Pancreas (tissue), 10 donors: ENCODE measurements around the gene TSHR. TPM values are rescaled to one million over a fixed set of nuclear protein-coding genes. Genes with fewer than 3 reads are reported as not detected.

ENCODE experiments used
- ATAC-seq, 4 donors: fragments of 200-7000 bp; cut with Tn5 transposase; one replicate each; pipeline versions ENCODE4 v1.8.0 to v1.9.1; 2020; ENCODE audit warnings: mild to moderate bottlenecking in 4 of 4, moderate library complexity in 4 of 4
- DNase-seq, 6 donors: peaks; one replicate each; pipeline ENCODE4 v3.0.0-alpha.2; 2020
- FAIRE-seq: peaks from 2 replicates; lab custom pipeline; 2012; peaks lifted over from hg19 to GRCh38; lab: Jason Lieb, UNC
- H3K27ac ChIP-seq, 4 donors: fragments of 200-600 bp; sonication (generic); 1 replicate in 3 of 4; 2 replicates in 1 of 4; pipeline versions ENCODE4 v1.5.0 to v1.8.0; 2020
- H3K27me3 ChIP-seq, 4 donors: fragments of 200-600 bp; one replicate each; pipeline ENCODE4 v1.8.0; 2021
- H3K36me3 ChIP-seq, 3 donors: fragments of 200-600 bp; sonication (generic) in 1 of 3; one replicate each; pipeline versions ENCODE4 v1.5.0 to v1.8.0; 2020 to 2021
- H3K4me1 ChIP-seq, 3 donors: fragments of 200-600 bp; one replicate each; pipeline ENCODE4 v1.8.0; 2021
- H3K4me3 ChIP-seq, 4 donors: fragments of 200-600 bp; sonication (generic) in 2 of 4; one replicate each; pipeline versions ENCODE4 v1.5.0 to v1.8.0; 2020 to 2021
- H3K9me3 ChIP-seq, 4 donors: fragments of 200-600 bp; one replicate each; pipeline ENCODE4 v1.8.0; 2021
- WGBS, 2 donors: extraction: QIAGEN DNeasy Blood & Tissue Kit; methylation state at CpG; one replicate each; pipeline ENCODE4 v1.1.7; 2013; 5-methylcytosine and 5-hydroxymethylcytosine counted together
- intact Hi-C, 3 donors: fragments of 100-400 bp; cut with DNase I; formaldehyde crosslinking; loops; one replicate each; pipeline versions ENCODE4 v1.11.1 to v1.14.2; 2022
- polyA plus RNA-seq, 2 donors: library from polyadenylated mRNA; stranded (reverse); fragments of 200-250 nt; gene quantifications; one replicate each; pipeline ENCODE4 v1.2.3, GENCODE V29; 2013
- total RNA-seq, 6 donors: library from RNA; stranded (reverse); fragmentation: NEBNext Ultra II Directional in 4 of 6; extraction: Animal tissue kit (Norgen Biotek cat#: 25700) in 4 of 6; gene quantifications; one replicate each; pipeline versions ENCODE4 v1.2.1 to v1.2.4, GENCODE V29; 2021 to 2023
- TF ChIP-seq, protein P1 (sequence below), 4 donors: fragments of 200-600 bp; sonication (generic) in 3 of 4; IDR thresholded peaks; one replicate each; pipeline versions ENCODE4 v1.5.0 to v1.8.0; 2021; ENCODE audit warnings: antibody characterized with exemption in 4 of 4
- donor health status: healthy with polysubstance abuse.
- donor health status: DM: no; HTN: no; CAD: no; lungs with moderate emphysema.
- donor health status: DM: no; HTN: no; CAD: no.
- donor health status: control.
- donor health status: control.
- donor health status: Bipolar disorder and iron deficiency.
- donor health status: DM: yes; HTN: yes; CAD: no.
- donor health status: DM: no; HTN: no; CAD: no.
- donor health status: DM: no; HTN: no; CAD: no.
- donor health status: DM: yes; HTN: yes; CAD: no.

The TSHR gene
- total and polyA plus RNA-seq, 8 donors: 0.22 to 0.41 (median 0.29) TPM; not detected in 4

DNA sequence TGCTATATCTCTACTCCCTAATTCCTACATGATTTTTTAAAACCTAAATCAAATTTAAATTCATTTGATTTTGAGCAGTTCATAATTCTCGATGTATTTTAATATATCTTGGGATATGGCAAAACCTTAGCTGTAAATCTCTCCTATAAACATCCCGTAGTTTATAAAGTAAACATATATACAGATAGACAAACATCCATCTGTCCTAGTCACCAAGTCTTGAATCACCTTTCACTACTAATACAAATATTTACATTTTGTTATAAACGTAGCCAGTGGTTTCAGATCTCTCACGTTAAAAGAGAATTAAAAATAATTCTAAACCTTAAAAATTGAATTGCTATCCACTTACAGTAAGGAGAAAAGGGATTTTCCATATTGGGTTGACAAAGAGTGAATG lies 107.0 kb downstream of the TSHR start:
- Histone ChIP-seq H3K27me3 (no peaks in the 10 kb centered on the region), H3K4me3 (no peak overlapping the region), H3K4me1 (no peaks in the 10 kb centered on the region), H3K27ac (no peak overlapping the region), H3K36me3 (no peaks in the 10 kb centered on the region), H3K9me3 (no peaks in the 10 kb centered on the region)
- no peak for FAIRE-seq
- TF ChIP-seq, protein P1, sequence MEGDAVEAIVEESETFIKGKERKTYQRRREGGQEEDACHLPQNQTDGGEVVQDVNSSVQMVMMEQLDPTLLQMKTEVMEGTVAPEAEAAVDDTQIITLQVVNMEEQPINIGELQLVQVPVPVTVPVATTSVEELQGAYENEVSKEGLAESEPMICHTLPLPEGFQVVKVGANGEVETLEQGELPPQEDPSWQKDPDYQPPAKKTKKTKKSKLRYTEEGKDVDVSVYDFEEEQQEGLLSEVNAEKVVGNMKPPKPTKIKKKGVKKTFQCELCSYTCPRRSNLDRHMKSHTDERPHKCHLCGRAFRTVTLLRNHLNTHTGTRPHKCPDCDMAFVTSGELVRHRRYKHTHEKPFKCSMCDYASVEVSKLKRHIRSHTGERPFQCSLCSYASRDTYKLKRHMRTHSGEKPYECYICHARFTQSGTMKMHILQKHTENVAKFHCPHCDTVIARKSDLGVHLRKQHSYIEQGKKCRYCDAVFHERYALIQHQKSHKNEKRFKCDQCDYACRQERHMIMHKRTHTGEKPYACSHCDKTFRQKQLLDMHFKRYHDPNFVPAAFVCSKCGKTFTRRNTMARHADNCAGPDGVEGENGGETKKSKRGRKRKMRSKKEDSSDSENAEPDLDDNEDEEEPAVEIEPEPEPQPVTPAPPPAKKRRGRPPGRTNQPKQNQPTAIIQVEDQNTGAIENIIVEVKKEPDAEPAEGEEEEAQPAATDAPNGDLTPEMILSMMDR (IDR thresholded peaks at IDR 0.05): no peak
- 25 to 26% methylated on average over 4 of the region's 4 CpGs for WGBS, 2 donors
- no peak for DNase-seq
- ATAC-seq: no peak
- intact Hi-C loops: no loop called here

DNA sequence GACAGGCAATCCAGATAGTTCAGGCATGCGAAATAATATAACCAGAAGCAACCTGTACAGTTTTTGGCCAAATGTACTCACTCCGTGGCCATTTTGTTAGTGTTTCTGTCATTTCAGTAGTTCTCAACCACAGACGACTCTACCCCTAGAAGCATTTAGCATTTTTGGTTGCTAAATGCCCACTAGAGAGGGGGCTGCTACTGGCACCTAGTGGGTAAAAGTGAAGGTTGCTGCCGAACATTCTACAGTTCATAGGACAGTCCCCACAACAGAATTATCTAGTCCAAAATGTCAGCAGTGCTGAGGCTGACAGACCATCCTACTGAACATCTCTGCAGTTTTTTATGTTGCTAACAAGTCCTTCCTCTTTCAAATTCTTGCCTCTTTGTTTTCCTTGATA lies 107.4 kb downstream of the TSHR start:
- FAIRE-seq (no peak), ATAC-seq (peak in 2 of 4 donors; percentile 44 to 53), DNase-seq (no peak)
- no peak overlapping the region for H3K4me3 ChIP-seq
- H3K4me1 ChIP-seq: no peaks in the 10 kb centered on the region
- H3K27me3 ChIP-seq: no peaks in the 10 kb centered on the region
- no peaks in the 10 kb centered on the region for H3K36me3 ChIP-seq
- 10 to 17% methylated on average over 4 of the region's 4 CpGs for WGBS, 2 donors
- H3K27ac ChIP-seq: no peak overlapping the region
- H3K9me3 ChIP-seq: no peaks in the 10 kb centered on the region
- TF ChIP-seq, protein P1 (IDR thresholded peaks at IDR 0.05): no peak
- intact Hi-C loops: no loop called here

DNA sequence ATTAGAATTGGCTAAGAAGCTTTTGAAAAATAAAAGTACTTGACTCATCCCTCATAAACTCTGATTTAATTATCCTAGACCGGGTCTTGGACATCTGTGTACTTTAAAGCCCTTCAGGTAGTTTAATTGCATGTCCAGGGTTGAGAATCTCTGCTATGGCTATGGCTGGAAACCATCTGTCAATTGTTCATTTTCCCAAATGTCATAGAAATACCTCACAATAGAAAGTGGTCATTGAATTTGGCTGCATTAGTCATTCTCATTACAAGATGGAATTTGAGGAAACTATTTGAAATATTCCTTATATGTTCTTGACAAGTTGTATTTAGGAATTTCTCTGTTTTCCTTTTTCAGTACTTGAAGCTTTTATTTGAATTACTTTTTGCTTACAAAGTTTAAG lies 111.3 kb downstream of the TSHR start:
- H3K4me1 ChIP-seq: no peaks in the 10 kb centered on the region
- intact Hi-C loops: no loop called here
- H3K27me3 ChIP-seq: no peaks in the 10 kb centered on the region
- WGBS, 2 donors: 35 to 57% methylated on average over 1 of the region's 1 CpG
- DNase-seq (no peak), ATAC-seq (no peak), FAIRE-seq (no peak)
- no peaks in the 10 kb centered on the region for H3K9me3 ChIP-seq
- no peak overlapping the region for H3K27ac ChIP-seq
- H3K36me3 ChIP-seq: no peaks in the 10 kb centered on the region
- TF ChIP-seq, protein P1 (IDR thresholded peaks at IDR 0.05): no peak
- no peak overlapping the region for H3K4me3 ChIP-seq

DNA sequence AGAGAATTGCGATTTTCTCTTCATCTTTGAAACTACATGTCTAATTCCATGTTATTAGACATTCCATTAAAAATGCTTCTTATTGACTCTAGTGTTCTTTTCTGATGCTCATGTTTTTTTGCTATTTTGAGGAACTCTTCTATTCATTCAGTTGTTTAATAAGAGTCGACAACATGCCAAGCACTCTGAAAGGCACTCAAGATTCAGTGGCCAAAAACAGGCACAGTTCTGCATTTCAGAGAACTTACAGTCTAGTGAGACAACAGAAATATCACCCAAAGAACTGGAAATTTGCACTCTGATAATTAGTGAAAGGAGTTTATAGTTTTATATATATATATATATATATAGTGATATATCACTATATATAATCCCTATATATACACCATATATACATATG lies 111.7 kb downstream of the TSHR start:
- Histone ChIP-seq H3K4me1 (no peaks in the 10 kb centered on the region), H3K27ac (no peak overlapping the region), H3K9me3 (no peaks in the 10 kb centered on the region), H3K27me3 (no peaks in the 10 kb centered on the region), H3K4me3 (no peak overlapping the region), H3K36me3 (no peaks in the 10 kb centered on the region)
- FAIRE-seq (no peak), DNase-seq (no peak), ATAC-seq (no peak)
- WGBS, 2 donors: 82 to 85% methylated on average over 2 of the region's 2 CpGs
- intact Hi-C loops: no loop called here
- TF ChIP-seq, protein P1 (IDR thresholded peaks at IDR 0.05): no peak

DNA sequence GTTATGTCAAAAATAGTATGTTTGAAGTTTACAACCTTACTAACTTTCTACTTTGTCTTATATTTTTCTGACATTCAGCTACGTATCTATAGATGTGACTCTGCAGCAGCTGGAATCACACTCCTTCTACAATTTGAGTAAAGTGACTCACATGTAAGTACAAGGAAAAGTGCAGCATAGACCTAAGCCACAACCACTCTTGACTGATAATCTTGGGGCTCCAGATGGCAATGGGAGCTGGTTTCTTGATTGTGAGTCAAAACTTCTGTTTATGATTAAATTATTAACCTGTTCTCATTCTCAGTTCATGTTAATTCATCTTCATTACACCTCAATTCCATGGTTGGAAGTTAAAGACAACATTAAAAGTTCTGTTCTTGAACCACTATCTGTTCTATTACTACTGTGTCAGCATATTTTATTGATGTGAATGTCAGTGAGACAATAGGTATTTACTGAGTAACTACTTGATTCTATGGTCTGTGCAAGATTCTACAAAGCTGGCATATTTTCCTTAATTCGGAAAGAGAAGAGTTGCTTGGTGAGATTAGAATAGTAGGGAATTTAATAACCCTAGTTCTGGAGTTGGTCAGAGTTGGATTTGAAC lies 112.9 kb downstream of the TSHR start:
- FAIRE-seq (no peak), ATAC-seq (no peak), DNase-seq (no peak)
- Histone ChIP-seq H3K9me3 (no peaks in the 10 kb centered on the region), H3K4me3 (no peak overlapping the region), H3K4me1 (no peaks in the 10 kb centered on the region), H3K27ac (no peak overlapping the region), H3K27me3 (no peaks in the 10 kb centered on the region), H3K36me3 (no peaks in the 10 kb centered on the region)
- intact Hi-C loops: no loop called here
- TF ChIP-seq, protein P1 (IDR thresholded peaks at IDR 0.05): no peak
- WGBS, 2 donors: 81 to 86% methylated on average over 2 of the region's 2 CpGs
